Astrocyte of the cerebellum (primary cell): ENCODE measurements around the gene ANKRD44.

Source experiments
- DNase-seq: peaks from one replicate; pipeline ENCODE4 v3.0.0-alpha.2; 2011; ENCODE audit warnings: low read depth
- H3K4me3 ChIP-seq: 2 replicates; pipeline ENCODE4 v1.5.1; 2011; ENCODE audit warnings: mild to moderate bottlenecking, low read depth, low read length, moderate library complexity
- in situ Hi-C: cut with HindIII; loops from 2 replicates; pipeline ENCODE4 v1.10.0; 2017; ENCODE audit warnings: low sequenced_read_pairs
- TF ChIP-seq, protein P1 (sequence below): IDR thresholded peaks from 2 replicates; pipeline ENCODE4 v1.5.1; 2012; ENCODE audit warnings: low read length, low read depth, moderate library complexity, mild to moderate bottlenecking; ENCODE audit errors: missing control alignments

ANKRD44 gene

DNA sequence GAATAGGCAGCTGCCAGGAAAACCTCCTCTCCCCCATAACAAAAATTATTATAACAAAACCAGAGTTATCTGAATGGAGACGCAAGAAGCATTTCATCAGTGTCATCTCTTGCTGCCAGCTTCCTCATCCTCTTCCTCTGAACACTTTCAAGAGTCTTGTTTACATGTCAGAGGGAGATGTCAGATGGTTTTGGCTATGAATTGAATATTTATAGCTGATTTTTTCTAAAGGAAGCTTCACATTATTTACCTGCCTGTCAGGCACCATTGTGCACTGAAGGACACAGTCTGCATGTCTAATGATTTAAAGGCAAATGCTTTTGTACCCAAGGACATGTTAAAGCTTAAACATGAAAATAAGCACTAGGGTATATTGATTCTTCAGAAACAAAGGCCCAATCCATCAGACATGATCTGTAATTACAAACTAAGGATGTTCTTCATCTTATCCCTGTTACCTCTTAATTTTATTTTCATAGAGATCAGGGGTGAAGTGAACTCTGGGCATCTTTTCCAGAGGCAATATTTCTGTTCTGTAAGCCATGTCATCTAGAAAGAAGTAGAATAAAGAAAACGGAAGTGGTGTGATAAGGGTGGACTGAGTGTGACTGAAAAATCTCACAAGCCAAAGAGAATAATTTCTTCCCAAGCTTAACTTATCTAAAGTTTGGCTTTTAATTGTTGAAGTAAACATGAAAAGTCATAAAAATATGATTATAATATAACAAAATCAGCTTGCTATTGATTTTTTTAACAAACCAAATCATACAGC, 168.7 kb downstream of the ANKRD44 start:
- TF ChIP-seq, protein P1, sequence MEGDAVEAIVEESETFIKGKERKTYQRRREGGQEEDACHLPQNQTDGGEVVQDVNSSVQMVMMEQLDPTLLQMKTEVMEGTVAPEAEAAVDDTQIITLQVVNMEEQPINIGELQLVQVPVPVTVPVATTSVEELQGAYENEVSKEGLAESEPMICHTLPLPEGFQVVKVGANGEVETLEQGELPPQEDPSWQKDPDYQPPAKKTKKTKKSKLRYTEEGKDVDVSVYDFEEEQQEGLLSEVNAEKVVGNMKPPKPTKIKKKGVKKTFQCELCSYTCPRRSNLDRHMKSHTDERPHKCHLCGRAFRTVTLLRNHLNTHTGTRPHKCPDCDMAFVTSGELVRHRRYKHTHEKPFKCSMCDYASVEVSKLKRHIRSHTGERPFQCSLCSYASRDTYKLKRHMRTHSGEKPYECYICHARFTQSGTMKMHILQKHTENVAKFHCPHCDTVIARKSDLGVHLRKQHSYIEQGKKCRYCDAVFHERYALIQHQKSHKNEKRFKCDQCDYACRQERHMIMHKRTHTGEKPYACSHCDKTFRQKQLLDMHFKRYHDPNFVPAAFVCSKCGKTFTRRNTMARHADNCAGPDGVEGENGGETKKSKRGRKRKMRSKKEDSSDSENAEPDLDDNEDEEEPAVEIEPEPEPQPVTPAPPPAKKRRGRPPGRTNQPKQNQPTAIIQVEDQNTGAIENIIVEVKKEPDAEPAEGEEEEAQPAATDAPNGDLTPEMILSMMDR, result no peak
- in situ Hi-C loops, result no loop called here
- no peak overlapping the region for H3K4me3 ChIP-seq
- no peak for DNase-seq

DNA sequence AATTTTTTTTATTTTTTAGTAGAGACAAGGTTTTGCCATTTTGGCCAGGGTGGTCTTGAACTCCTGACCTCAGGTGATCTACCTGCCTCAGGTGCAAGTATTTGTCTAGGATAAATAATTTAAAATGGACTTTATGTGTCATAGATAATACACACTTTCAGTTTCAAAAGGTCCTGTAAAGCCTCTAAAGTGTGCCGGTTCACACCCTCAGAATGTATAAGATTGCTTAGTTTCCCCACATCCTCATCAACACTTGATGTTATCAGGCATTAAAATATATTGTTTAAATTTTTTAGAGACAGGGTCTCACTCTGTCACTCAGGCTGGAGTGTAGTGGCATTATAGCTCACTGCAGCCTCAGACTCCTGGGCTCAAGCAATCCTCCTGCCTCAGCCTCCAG, 170.5 kb downstream of the ANKRD44 start:
- H3K4me3 ChIP-seq, result no peak overlapping the region
- DNase-seq, result no peak
- in situ Hi-C loops, result no loop called here
- TF ChIP-seq, protein P1, result no peak

DNA sequence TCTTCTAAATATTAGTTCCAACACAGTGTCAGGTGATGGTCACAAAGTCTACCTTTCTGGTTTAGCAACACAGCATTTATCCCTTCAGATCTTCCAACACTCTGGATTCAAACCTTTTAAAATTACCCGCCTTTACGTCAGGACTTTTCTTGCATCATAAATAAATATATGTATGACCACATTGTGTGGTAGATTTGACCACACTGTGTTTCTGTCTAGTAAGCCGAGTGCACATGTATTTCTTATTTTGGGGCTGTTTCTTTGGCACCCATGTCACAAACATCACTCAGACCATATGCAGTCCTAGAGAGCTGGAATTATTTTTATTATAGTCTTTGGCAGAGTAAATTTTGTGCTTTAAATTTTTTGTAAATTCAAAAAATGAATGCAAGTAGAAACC, 172.1 kb downstream of the ANKRD44 start:
- no peak for DNase-seq
- in situ Hi-C loops, result no loop called here
- TF ChIP-seq, protein P1, result no peak
- H3K4me3 ChIP-seq, result no peak overlapping the region

DNA sequence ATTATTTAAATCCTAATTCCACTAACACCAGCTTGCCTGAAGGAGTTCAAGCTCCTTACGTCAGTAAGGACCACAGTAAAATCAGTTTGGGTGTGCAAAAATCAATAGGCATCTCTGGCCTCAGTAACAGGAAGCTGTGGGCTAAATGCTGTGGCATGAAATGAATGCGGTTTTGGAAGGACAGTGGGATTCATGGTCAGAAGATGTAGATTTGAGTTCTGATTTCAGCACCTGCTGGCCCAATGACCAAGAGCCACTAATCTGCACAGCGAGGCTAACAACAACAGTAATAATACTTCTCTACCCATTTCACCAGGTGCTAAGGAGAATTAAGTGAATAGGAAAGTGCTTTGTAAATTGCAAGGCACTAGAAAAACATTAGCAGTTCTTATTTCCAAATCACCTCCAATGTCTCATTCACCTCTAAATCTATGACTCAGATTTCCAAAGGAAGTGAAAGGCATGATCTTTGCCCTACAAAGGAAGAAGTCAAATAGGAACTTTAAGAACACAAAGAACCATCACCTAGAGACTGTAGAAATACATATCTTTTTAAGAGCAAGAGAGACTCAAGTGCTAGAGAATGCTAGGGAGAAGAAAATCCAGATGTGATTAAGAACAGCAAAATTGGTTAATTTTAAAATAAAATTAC, 172.6 kb downstream of the ANKRD44 start:
- no peak for DNase-seq
- in situ Hi-C loops, result no loop called here
- TF ChIP-seq, protein P1, result no peak
- H3K4me3 ChIP-seq, result no peak overlapping the region

DNA sequence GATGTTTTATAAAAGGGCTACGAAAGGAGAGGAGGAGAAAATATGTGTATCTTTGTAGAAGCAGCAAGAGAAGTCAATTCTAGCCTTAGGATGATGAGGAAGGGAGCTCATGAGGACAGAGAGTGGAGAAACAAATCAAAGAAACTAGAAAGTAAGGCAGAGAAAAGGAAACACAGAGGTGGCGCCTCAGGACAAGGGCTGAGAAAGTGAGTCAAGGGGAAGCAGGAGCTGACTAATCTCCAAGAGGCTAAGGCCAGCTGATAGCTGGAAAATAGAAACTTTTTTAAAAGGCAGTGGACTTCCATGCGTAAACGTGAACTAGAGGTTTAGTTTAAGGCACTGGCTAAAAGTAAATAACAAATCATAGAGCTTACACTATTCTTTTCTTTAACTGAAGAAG, 173.3 kb downstream of the ANKRD44 start:
- TF ChIP-seq, protein P1, result no peak
- in situ Hi-C loops, result no loop called here
- H3K4me3 ChIP-seq, result no peak overlapping the region
- no peak for DNase-seq

DNA sequence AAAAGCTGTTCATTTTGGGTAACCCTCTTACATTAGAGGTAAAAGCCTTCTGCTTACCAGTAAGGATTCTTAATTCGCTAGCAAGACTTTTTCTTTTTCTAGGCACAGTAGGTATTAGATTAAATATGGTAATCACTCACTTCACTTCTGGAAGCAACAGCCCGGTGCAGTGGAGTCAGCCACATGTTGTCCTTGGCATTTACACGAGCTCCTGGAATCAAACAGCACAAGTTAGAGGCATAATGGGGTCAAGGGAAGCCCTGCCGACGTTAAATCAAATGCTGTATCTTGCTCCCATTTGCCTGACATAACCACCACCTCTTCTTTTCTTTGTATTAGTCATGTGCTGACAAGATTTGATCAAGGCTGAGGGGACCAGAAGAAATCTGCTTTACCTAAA, 174.1 kb downstream of the ANKRD44 start:
- TF ChIP-seq, protein P1, result no peak
- H3K4me3 ChIP-seq, result no peak overlapping the region
- DNase-seq, result no peak
- in situ Hi-C loops, result no loop called here
